Measurements from ENCODE around the gene BRD8.

BRD8 gene

GRCh38 chr5:138139781-138140090 is 38.7 kb downstream of the BRD8 start:
- Histone ChIP-seq H3K27ac (ENCODE audit: low read depth in 2 of 2, low read length in 2 of 2) (no peak overlapping the region), H3K9me3 (ENCODE audit: control insufficient read depth in 2 of 2, low read length in 2 of 2) (no peaks in the 10 kb centered on the region), H3K9ac (ENCODE audit: low read depth in 1 of 2, low read length in 2 of 2) (no peak overlapping the region), H3K27me3 (ENCODE audit: control insufficient read depth in 2 of 2, insufficient read depth in 2 of 2, low read length in 2 of 2) (peaks cover 0 to 2% of the 10 kb centered on the region in 2 donors), H3K4me3 (ENCODE audit: low read length in 2 of 2) (no peak overlapping the region), H3K4me1 (ENCODE audit: control insufficient read depth in 2 of 2, insufficient read depth in 2 of 2, low read length in 2 of 2) (no peaks in the 10 kb centered on the region), H3K36me3 (ENCODE audit: control insufficient read depth in 2 of 2, insufficient read depth in 2 of 2, low read length in 2 of 2) (no peaks in the 10 kb centered on the region)

DNA sequence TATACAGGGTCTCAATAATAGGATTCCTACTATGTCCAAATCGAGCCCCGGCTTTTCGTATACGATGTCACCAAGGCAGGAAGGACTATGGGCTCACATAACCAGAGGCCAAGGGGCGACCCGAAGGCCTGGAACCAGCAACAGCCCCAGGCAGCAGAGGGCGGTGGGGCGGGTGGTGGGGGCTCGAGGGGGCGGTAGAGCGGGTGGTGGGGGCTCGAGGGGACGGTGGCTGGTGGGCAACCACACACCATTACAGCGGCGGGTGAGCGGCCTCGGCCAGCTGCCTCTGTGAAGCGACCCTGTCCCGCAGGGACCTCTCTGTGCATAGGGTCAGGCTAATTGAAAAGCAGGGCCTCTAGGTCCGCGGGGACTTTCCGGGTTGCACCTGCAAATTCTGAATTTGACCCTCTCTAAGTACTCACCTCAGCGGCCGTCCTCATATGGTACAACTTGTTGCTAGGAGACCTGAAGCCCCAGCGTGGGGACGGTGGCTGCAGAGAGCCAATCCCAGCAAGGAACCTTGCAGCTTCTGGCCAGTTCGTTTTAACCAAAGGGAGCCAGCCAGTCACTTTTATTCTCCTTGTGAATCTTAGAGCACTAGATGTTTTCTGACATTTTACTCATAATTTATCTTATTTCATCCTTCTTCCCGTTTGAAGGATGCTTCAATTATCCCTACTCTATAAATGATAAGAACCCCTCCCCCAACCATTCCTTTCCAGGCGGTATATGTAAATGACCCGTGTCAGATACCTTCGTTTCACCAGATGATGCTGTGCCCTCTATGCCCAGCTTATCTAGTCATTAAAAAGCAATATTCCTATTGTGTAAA is 39.3 kb downstream of the BRD8 start, which contains the start of gene NME5:
NME5 (minus strand) TSS at position 480 of the 832 bp plus-strand sequence. CDS start 648 bp downstream, outside the sequence.
- Histone ChIP-seq H3K36me3 (ENCODE audit: control insufficient read depth in 2 of 2, insufficient read depth in 2 of 2, low read length in 2 of 2) (no peaks in the 10 kb centered on the region), H3K27me3 (ENCODE audit: control insufficient read depth in 2 of 2, insufficient read depth in 2 of 2, low read length in 2 of 2) (peaks cover 0 to 2% of the 10 kb centered on the region in 2 donors), H3K9me3 (ENCODE audit: control insufficient read depth in 2 of 2, low read length in 2 of 2) (no peaks in the 10 kb centered on the region), H3K4me3 (ENCODE audit: low read length in 2 of 2) (peak within 1 kb of the TSS; percentile 62 to 72), H3K27ac (ENCODE audit: low read depth in 2 of 2, low read length in 2 of 2) (no peak within 1 kb of the TSS), H3K9ac (ENCODE audit: low read depth in 1 of 2, low read length in 2 of 2) (no peak within 1 kb of the TSS), H3K4me1 (ENCODE audit: control insufficient read depth in 2 of 2, insufficient read depth in 2 of 2, low read length in 2 of 2) (no peaks in the 10 kb centered on the region)

GRCh38 chr5:138132543-138132942 is 45.9 kb downstream of the BRD8 start:
- Histone ChIP-seq H3K9ac (ENCODE audit: low read depth in 1 of 2, low read length in 2 of 2) (no peak overlapping the region), H3K36me3 (ENCODE audit: control insufficient read depth in 2 of 2, insufficient read depth in 2 of 2, low read length in 2 of 2) (no peaks in the 10 kb centered on the region), H3K4me1 (ENCODE audit: control insufficient read depth in 2 of 2, insufficient read depth in 2 of 2, low read length in 2 of 2) (no peaks in the 10 kb centered on the region), H3K9me3 (ENCODE audit: control insufficient read depth in 2 of 2, low read length in 2 of 2) (no peaks in the 10 kb centered on the region), H3K27me3 (ENCODE audit: control insufficient read depth in 2 of 2, insufficient read depth in 2 of 2, low read length in 2 of 2) (no peaks in the 10 kb centered on the region), H3K4me3 (ENCODE audit: low read length in 2 of 2) (no peak overlapping the region), H3K27ac (ENCODE audit: low read depth in 2 of 2, low read length in 2 of 2) (no peak overlapping the region)

GRCh38 chr5:138129347-138129746 is 49.1 kb downstream of the BRD8 start:
- Histone ChIP-seq H3K27ac (ENCODE audit: low read depth in 2 of 2, low read length in 2 of 2) (no peak overlapping the region), H3K27me3 (ENCODE audit: control insufficient read depth in 2 of 2, insufficient read depth in 2 of 2, low read length in 2 of 2) (no peaks in the 10 kb centered on the region), H3K36me3 (ENCODE audit: control insufficient read depth in 2 of 2, insufficient read depth in 2 of 2, low read length in 2 of 2) (no peaks in the 10 kb centered on the region), H3K4me1 (ENCODE audit: control insufficient read depth in 2 of 2, insufficient read depth in 2 of 2, low read length in 2 of 2) (no peaks in the 10 kb centered on the region), H3K9ac (ENCODE audit: low read depth in 1 of 2, low read length in 2 of 2) (no peak overlapping the region), H3K9me3 (ENCODE audit: control insufficient read depth in 2 of 2, low read length in 2 of 2) (no peaks in the 10 kb centered on the region), H3K4me3 (ENCODE audit: low read length in 2 of 2) (no peak overlapping the region)

- Histone ChIP-seq H3K36me3 (ENCODE audit: control insufficient read depth in 2 of 2, insufficient read depth in 2 of 2, low read length in 2 of 2) (no peaks in the 10 kb centered on the region), H3K27me3 (ENCODE audit: control insufficient read depth in 2 of 2, insufficient read depth in 2 of 2, low read length in 2 of 2) (no peaks in the 10 kb centered on the region), H3K9ac (ENCODE audit: low read depth in 1 of 2, low read length in 2 of 2) (no peak overlapping the region), H3K4me1 (ENCODE audit: control insufficient read depth in 2 of 2, insufficient read depth in 2 of 2, low read length in 2 of 2) (no peaks in the 10 kb centered on the region), H3K9me3 (ENCODE audit: control insufficient read depth in 2 of 2, low read length in 2 of 2) (no peaks in the 10 kb centered on the region), H3K27ac (ENCODE audit: low read depth in 2 of 2, low read length in 2 of 2) (no peak overlapping the region), H3K4me3 (ENCODE audit: low read length in 2 of 2) (no peak overlapping the region)
Observed at GRCh38 chr5:138128334-138128733, 50.1 kb downstream of the BRD8 start.

GRCh38 chr5:138115254-138115653 is 63.2 kb downstream of the BRD8 start:
- Histone ChIP-seq H3K9ac (ENCODE audit: low read depth in 1 of 2, low read length in 2 of 2) (no peak overlapping the region), H3K27me3 (ENCODE audit: control insufficient read depth in 2 of 2, insufficient read depth in 2 of 2, low read length in 2 of 2) (peaks cover 0 to 3% of the 10 kb centered on the region in 2 donors), H3K4me3 (ENCODE audit: low read length in 2 of 2) (no peak overlapping the region), H3K4me1 (ENCODE audit: control insufficient read depth in 2 of 2, insufficient read depth in 2 of 2, low read length in 2 of 2) (no peaks in the 10 kb centered on the region), H3K36me3 (ENCODE audit: control insufficient read depth in 2 of 2, insufficient read depth in 2 of 2, low read length in 2 of 2) (no peaks in the 10 kb centered on the region), H3K9me3 (ENCODE audit: control insufficient read depth in 2 of 2, low read length in 2 of 2) (no peaks in the 10 kb centered on the region), H3K27ac (ENCODE audit: low read depth in 2 of 2, low read length in 2 of 2) (no peak overlapping the region)

DNA sequence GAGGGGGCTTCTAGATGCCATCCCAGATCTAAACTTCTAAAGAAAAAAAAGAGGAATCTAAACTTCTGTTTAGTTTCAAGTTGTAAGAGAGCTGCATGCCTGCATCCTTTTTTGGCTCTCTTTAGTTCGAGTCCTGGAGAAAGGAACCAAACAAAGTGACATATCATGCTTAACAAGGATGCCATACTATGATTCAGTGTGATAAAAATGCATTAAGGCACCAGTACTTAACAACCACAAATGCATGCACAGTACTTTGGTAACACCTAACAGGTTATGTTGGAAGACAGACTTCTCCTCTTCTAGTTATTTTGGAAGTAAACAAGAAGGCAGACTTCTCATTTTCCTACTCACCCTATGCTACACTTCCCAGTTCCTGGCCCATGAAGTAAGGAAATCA is 66.5 kb downstream of the BRD8 start:
- peaks cover 0 to 3% of the 10 kb centered on the region in 2 donors for H3K27me3 ChIP-seq (ENCODE audit: control insufficient read depth in 2 of 2, insufficient read depth in 2 of 2, low read length in 2 of 2)
- H3K4me1 ChIP-seq (ENCODE audit: control insufficient read depth in 2 of 2, insufficient read depth in 2 of 2, low read length in 2 of 2): no peaks in the 10 kb centered on the region
- H3K9me3 ChIP-seq (ENCODE audit: control insufficient read depth in 2 of 2, low read length in 2 of 2): no peaks in the 10 kb centered on the region
- no peak overlapping the region for H3K9ac ChIP-seq (ENCODE audit: low read depth in 1 of 2, low read length in 2 of 2)
- H3K27ac ChIP-seq (ENCODE audit: low read depth in 2 of 2, low read length in 2 of 2): no peak overlapping the region
- H3K4me3 ChIP-seq (ENCODE audit: low read length in 2 of 2): no peak overlapping the region
- H3K36me3 ChIP-seq (ENCODE audit: control insufficient read depth in 2 of 2, insufficient read depth in 2 of 2, low read length in 2 of 2): no peaks in the 10 kb centered on the region

- Histone ChIP-seq H3K27ac (ENCODE audit: low read depth in 2 of 2, low read length in 2 of 2) (no peak overlapping the region), H3K9me3 (ENCODE audit: control insufficient read depth in 2 of 2, low read length in 2 of 2) (no peaks in the 10 kb centered on the region), H3K9ac (ENCODE audit: low read depth in 1 of 2, low read length in 2 of 2) (no peak overlapping the region), H3K36me3 (ENCODE audit: control insufficient read depth in 2 of 2, insufficient read depth in 2 of 2, low read length in 2 of 2) (no peaks in the 10 kb centered on the region), H3K4me1 (ENCODE audit: control insufficient read depth in 2 of 2, insufficient read depth in 2 of 2, low read length in 2 of 2) (no peaks in the 10 kb centered on the region), H3K27me3 (ENCODE audit: control insufficient read depth in 2 of 2, insufficient read depth in 2 of 2, low read length in 2 of 2) (peaks cover 0 to 3% of the 10 kb centered on the region in 2 donors), H3K4me3 (ENCODE audit: low read length in 2 of 2) (no peak overlapping the region)
Observed at GRCh38 chr5:138111181-138111580, 67.2 kb downstream of the BRD8 start.

GRCh38 chr5:138110266-138110963 is 68.0 kb downstream of the BRD8 start:
- Histone ChIP-seq H3K27ac (ENCODE audit: low read depth in 2 of 2, low read length in 2 of 2) (no peak overlapping the region), H3K9ac (ENCODE audit: low read depth in 1 of 2, low read length in 2 of 2) (no peak overlapping the region), H3K9me3 (ENCODE audit: control insufficient read depth in 2 of 2, low read length in 2 of 2) (no peaks in the 10 kb centered on the region), H3K4me1 (ENCODE audit: control insufficient read depth in 2 of 2, insufficient read depth in 2 of 2, low read length in 2 of 2) (no peaks in the 10 kb centered on the region), H3K27me3 (ENCODE audit: control insufficient read depth in 2 of 2, insufficient read depth in 2 of 2, low read length in 2 of 2) (peaks cover 0 to 3% of the 10 kb centered on the region in 2 donors), H3K4me3 (ENCODE audit: low read length in 2 of 2) (no peak overlapping the region), H3K36me3 (ENCODE audit: control insufficient read depth in 2 of 2, insufficient read depth in 2 of 2, low read length in 2 of 2) (no peaks in the 10 kb centered on the region)

DNA sequence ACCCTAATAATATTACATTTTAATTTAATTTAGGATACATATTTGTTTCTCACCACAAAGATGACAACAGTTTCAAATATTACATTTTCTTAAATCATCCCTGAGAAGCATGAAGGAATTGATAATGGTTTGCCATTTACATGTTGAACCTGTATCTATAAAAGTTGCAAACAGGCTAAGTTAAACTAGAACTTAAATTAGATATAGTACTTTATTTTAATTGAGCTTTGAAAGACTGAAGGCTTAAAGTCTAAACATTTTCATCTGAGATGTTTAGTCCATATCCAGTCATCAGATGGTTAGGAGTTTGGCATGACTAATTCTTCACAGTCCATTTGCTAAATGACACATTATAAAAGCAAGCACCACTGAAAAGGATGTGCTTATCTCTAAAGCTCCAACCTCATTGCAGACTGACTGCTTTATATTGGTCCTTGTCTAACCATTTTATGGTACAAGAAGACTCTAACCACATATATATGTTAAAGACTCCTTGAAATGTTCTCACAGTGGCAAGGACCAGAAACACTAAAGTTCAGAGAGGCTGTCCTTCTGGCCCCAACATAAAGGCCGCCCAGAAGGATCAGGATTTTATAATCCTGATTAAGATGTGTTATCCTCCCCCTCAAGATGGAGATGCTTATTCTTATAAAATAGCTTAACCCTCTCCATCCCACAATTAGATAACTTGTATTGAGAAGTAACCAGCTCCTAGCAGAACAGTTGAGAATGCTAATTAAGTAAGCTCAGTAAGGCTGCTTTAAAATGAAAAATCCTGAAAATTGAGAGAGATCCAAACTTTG is 68.8 kb downstream of the BRD8 start:
- H3K4me3 ChIP-seq (ENCODE audit: low read length in 2 of 2): no peak overlapping the region
- peaks cover 0 to 3% of the 10 kb centered on the region in 2 donors for H3K27me3 ChIP-seq (ENCODE audit: control insufficient read depth in 2 of 2, insufficient read depth in 2 of 2, low read length in 2 of 2)
- no peak overlapping the region for H3K27ac ChIP-seq (ENCODE audit: low read depth in 2 of 2, low read length in 2 of 2)
- H3K4me1 ChIP-seq (ENCODE audit: control insufficient read depth in 2 of 2, insufficient read depth in 2 of 2, low read length in 2 of 2): no peaks in the 10 kb centered on the region
- H3K36me3 ChIP-seq (ENCODE audit: control insufficient read depth in 2 of 2, insufficient read depth in 2 of 2, low read length in 2 of 2): no peaks in the 10 kb centered on the region
- H3K9me3 ChIP-seq (ENCODE audit: control insufficient read depth in 2 of 2, low read length in 2 of 2): no peaks in the 10 kb centered on the region
- H3K9ac ChIP-seq (ENCODE audit: low read depth in 1 of 2, low read length in 2 of 2): no peak overlapping the region
